Breast epithelium (tissue), 3 donors: ENCODE data around the gene APOC1.

Experiments
- POLR2A ChIP-seq: fragments of 450-650 bp; IDR thresholded peaks from one replicate; pipeline ENCODE4 v1.6.1; 2016; ENCODE audit warnings: antibody characterized with exemption, mild to moderate bottlenecking, moderate library complexity
- POLR2AphosphoS5 ChIP-seq, 3 donors: sonication (generic); formaldehyde crosslinking; IDR thresholded peaks; one replicate each; pipeline ENCODE4 v1.6.1; 2017; ENCODE audit warnings: antibody characterized with exemption in 3 of 3
- TF ChIP-seq, protein P1 (sequence below), 3 donors: fragments of 450-650 bp; IDR thresholded peaks; one replicate each; pipeline ENCODE4 v1.5.1; 2016 to 2017; ENCODE audit warnings: antibody characterized with exemption in 3 of 3, mild to moderate bottlenecking in 3 of 3, moderate library complexity in 3 of 3

DNA sequence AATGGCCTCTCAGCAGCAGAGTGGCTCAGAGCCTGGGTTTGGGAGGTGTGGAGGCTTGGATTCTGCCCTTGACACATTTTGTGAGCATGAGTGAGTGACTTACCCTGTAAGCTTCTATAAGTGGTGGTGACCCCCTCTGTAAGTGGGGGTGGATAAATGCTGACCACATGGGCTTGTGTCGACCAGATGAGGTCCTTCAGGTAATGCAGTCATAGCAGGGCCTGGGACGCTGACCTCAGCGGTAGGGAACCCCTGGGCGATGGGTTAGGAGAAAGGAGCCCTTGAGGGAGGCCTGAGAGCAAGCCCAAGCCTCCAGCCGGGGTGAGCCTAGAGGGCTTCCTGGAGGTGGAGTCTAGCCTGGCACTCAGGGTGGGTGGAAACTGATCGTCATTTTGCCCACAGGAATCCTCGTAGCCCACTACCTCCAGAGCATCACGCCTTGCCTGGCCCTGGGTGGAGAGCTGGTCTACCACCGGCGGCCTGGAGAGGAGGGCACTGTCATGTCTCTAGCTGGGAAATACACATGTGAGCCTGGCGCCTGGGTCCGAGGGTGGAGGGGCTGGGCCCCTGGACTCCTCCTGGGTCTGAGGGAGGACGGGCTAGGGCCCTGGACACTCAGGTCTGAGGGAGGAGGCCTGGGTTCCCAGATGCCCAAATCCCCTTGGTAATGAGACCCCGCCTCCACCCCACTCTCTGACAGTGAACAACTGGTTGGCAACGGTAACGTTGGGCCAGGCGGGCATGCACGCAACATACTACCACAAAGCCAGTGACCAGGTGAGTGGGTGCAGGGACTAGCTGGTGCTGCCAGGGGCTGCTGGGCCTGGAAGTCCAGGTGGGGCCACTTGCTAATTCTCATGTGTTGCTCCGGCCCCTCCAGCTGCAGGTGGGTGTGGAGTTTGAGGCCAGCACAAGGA is 13.8 kb upstream of the APOC1 start:
- TF ChIP-seq POLR2AphosphoS5 (IDR thresholded peaks at IDR 0.05), result no peak
- TF ChIP-seq, protein P1, sequence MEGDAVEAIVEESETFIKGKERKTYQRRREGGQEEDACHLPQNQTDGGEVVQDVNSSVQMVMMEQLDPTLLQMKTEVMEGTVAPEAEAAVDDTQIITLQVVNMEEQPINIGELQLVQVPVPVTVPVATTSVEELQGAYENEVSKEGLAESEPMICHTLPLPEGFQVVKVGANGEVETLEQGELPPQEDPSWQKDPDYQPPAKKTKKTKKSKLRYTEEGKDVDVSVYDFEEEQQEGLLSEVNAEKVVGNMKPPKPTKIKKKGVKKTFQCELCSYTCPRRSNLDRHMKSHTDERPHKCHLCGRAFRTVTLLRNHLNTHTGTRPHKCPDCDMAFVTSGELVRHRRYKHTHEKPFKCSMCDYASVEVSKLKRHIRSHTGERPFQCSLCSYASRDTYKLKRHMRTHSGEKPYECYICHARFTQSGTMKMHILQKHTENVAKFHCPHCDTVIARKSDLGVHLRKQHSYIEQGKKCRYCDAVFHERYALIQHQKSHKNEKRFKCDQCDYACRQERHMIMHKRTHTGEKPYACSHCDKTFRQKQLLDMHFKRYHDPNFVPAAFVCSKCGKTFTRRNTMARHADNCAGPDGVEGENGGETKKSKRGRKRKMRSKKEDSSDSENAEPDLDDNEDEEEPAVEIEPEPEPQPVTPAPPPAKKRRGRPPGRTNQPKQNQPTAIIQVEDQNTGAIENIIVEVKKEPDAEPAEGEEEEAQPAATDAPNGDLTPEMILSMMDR (IDR thresholded peaks at IDR 0.05), result no peak
- TF ChIP-seq POLR2A, result no peak
